GM19395 (cell line): ENCODE results near the gene STK38.
"Not testable (repeated sequence)": the region's sequence is repeated elsewhere in the genome, so short reads cannot be mapped to it uniquely, and the experiment has no call there.

ENCODE experiments used
- ATAC-seq: cut with Tn5 transposase; IDR thresholded peaks from one replicate; pipeline ENCODE4 v1.9.1; 2021; ENCODE audit warnings: mild to moderate bottlenecking, moderate library complexity; ENCODE audit not compliant: unreplicated experiment

Gene STK38

DNA sequence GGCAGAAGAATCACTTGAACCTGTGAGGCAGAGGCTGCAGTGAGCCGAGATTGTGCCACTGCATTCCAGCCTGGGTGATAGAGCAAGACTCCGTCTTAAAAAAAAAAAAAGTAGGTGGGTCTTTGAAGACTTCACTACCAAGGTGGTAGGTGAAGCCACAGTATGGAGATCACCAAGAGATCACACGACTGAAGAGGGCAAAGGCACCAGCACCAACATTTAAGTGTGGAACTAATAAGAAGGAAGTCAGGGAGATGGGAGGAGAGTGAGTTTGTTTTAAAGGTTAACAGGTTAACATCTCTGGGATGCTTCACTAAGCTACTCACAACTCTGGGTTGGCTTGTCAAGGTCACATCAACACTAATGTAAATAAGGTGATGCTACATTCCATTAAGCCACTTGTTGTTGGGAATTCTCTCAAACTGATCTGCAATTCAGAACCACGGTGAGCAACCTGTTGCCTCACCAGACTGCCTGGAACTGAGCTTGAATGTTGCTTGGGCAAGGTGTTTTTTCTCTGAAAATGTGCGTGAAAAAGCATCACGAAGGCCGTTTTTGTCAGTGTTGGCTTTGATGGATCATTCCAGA, 55.8 kb downstream of the STK38 start:
- ATAC-seq = no peak

DNA sequence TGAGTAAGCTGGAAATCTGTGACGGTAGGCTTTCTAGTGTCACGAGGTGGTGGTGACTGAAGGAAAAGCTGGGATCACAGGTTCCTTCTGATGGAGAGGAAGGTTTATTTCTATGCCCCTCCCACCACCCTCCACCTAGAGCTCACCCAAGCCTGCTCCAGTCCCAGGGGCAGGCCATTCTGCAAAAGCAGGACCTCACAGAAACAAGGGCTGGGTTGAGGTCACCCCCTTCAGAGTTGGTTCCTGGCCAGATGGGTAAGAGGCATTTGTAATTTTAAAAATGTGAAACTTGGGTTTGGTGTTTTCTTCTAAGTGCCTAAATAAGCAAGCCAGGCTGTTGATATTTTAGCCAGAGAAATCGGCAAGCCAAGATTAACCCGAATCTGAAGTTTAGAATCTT, 57.9 kb downstream of the STK38 start:
- no peak for ATAC-seq

DNA sequence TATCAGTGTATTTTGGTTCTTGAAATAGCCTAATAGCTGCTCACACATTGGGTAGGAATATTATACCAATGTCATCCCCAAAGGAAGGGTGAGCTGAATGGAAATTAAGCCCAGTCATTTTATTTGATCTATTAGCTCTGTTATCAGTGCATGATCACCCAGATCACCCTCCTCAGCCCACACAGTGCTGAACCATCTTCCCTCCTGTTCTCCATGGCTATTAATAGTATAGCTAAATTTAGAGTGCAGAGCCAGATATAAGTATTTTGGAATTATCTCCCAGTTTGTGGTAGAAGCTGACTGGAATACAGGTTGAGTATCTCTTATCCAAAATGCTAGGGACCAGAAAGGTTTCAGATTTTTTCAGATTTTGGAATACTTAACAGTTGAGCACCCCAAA, 59.1 kb downstream of the STK38 start:
- ATAC-seq = no peak

GRCh38 chr6:36487698-36488097, 59.6 kb downstream of the STK38 start:
- no peak for ATAC-seq

- ATAC-seq = no peak
Observed at GRCh38 chr6:36484736-36485135, 62.5 kb downstream of the STK38 start.

GRCh38 chr6:36483326-36483725, 64.0 kb downstream of the STK38 start:
- ATAC-seq = not testable (repeated sequence)

DNA sequence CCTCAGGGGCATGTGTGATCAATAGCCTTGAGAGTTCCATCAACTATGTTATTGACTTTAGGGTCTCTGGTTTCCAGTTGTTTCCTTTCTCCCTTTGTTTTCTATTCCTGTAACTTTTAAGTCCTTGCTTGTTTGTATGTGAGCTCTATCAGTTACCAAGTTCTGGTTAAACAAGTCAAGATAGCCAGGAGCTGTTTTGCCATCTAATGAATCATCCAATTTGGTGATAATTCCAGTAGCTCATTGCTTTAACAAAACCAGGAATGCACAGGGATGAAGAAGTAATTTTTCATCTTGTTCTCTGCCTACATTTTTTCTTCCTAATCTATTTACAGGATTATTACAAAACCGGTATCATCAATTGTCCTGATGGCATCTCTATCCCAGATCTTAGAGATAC, 68.0 kb downstream of the STK38 start:
- ATAC-seq = no peak

DNA sequence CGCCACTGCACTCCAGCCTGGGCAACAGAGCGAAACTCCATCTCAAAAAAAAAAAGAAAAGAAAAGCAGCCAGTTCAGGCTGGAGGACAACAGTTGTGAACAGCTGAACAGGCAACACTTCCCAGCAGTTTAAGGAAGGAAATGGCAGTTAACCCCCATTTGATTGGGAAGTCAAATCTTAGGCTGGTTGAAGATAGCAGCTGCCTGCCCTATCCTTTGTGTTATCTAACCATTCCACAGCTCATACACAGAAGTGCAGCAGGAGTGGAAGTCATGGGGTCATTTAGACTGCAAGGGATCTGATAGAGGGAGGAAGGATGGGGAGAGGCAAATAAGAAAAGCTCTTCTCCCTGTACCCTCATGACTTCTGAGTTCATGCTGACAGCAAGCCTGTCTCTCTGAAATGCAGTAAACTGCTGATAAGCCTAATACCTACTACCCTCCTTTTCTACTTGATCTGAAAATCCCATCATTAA, 69.2 kb downstream of the STK38 start:
- ATAC-seq = no peak

GRCh38 chr6:36469946-36470345, 77.3 kb downstream of the STK38 start:
- ATAC-seq = no peak

GRCh38 chr6:36469148-36469661, 78.1 kb downstream of the STK38 start:
- no peak for ATAC-seq

- no peak for ATAC-seq
Observed at GRCh38 chr6:36467625-36468024, 79.7 kb downstream of the STK38 start.

GRCh38 chr6:36464233-36464632, 83.0 kb downstream of the STK38 start:
- no peak for ATAC-seq

DNA sequence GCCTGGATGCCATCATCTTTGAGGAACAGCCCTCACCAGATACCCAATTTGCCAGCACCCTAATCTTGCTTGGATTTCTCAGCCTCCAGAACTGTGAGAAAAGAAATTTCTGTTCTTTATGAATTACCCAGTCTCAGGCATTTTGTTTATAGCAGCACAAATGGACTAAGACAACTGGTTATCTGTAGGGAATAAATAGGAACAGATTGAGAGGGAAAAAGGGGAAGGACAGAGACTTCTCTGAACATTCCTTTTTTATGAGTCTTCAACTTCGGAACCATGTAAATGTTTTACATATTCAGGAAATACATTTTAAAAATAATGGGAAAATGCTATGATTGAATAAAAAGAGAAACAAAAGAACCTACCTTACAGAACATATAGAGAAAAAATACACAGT, 83.6 kb downstream of the STK38 start:
- no peak for ATAC-seq

GRCh38 chr6:36461646-36462045, 85.6 kb downstream of the STK38 start:
- no peak for ATAC-seq

DNA sequence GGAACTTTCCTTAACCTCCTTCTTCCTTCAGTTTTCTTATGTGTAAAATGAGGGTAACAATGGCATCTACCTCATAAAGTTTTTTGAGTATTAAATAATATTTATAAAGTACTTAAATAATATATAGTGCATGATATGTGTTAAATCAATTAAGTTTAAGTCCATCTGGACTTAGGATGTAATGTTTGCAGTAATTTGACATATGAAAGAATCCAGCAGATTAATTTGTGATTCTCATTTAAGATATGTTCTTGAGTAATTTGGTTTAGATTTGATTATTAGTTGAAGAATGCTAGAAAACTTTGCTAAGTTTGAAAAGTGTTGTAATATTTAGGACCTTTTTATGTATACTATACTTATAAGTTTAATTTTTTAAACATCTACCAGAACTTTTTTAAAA, 86.4 kb downstream of the STK38 start:
- ATAC-seq = no peak

DNA sequence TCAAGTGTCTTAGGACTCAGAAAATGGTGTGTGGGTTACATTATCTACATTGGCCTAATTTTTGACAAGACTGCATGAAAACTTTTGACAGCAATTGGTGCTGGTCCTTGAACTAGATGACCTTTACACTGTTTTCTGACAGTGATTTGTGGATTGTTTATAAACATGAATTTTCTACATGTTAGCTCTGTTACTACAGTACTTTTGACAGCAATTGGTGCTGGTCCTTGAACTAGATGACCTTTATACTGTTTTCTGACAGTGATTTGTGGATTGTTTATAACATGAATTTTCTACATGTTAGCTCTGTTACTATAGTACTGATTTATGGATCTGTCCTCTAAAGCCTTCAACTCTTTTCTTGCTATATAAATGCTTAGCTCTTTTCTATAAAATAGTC, 87.8 kb downstream of the STK38 start:
- no peak for ATAC-seq

GRCh38 chr6:36455486-36456027, 91.7 kb downstream of the STK38 start:
- no peak for ATAC-seq

DNA sequence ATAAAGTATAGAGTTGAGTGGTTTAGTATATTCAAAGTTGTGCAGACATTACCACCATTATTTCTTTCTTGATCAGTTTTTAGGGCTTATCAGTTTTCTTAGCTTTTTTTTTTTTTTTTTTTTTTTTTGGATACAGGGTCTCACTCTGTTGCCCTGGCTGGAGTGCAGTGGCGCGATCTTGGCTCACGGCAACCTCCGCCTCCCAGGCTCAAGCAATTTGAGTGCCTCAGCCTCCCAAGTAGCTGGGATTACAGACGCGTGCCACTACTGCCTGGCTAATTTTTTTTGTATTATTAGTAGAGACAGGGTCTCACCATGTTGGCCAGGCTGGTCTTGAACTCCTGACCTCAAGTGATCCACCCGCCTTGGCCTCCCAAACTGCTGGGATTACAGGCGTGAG, 94.4 kb downstream of the STK38 start:
- ATAC-seq = not testable (repeated sequence)

- ATAC-seq = not testable (repeated sequence)
Observed at GRCh38 chr6:36449173-36449572, 98.1 kb downstream of the STK38 start.

GRCh38 chr6:36445621-36446020, 101.7 kb downstream of the STK38 start:
- ATAC-seq = no peak

DNA sequence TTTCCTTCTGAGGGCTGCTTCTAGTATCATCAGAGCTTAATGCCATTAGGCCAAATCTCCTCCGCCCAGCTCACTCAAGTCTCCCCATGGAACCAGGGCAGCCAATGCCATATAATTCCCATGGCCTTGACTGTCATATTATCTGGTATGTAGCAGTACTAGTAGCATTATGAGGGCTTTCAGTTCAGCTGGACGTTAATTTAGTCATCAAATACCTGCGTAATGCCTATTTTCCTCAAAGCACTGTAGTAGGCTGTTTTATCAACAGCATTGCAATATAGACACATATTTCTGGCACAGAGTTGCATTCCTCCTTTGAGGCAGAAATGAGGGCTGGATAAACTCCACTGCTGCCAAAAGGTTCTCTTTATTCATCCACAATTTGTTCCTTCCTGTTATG, 102.8 kb downstream of the STK38 start:
- ATAC-seq = no peak
